Placental pericyte (primary cell): Measurements from ENCODE around the gene DOK6. TPM values are rescaled to one million over a fixed set of nuclear protein-coding genes. Genes with fewer than 3 reads are reported as not detected.

Experiments used
- total RNA-seq: library from RNA; depleted of rRNA; stranded (reverse); fragments of >200 nt; gene quantifications from 2 replicates; pipeline ENCODE4 v1.2.3, GENCODE V29; 2012

DOK6 gene
- total RNA-seq = 0.29 and 0.66 TPM in 2 replicates

DNA sequence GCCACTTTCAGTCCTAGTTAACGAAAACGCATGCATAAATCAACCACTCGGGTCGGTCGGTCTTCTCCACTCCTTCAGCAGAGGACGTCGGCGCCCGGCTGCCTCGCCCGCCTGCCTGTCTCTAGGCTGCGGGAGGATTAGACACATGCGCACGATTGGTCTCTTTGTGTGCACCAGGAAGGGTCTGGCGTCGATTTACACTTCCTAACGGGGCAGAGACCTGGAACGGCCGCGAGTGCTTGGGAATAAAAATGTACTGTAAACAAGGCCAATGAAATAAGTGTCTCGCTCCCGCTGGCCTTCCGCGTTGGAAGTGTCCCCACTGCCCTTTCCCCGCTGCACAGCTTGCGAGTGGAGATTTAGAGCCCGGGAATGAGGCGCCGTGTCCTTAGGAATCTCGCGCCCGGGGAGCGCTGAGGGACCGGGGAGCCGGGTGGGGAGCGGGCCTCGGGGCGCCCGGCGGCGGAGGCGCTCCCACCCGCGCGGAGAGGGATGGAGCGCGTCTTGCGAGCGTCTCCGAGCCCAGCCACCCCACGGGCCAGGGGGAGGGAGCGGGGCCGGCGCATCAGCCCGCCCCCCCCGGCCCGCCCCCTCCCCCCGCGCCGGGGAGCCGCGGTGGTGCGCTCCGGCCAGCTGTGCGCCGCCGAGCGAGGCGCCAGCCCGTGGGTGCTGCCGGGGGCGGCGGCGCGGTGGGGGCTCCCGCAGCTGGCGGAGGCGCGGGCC, at the start of gene DOK6:
TSS of gene DOK6 (plus strand) at position 636 of the 723 bp plus-strand sequence.

